ENCODE measurements around the gene RABGEF1. TPM values are rescaled to one million over a fixed set of nuclear protein-coding genes. Genes with fewer than 3 reads are reported as not detected.

Gene RABGEF1
- total RNA-seq: 10 to 100 TPM; 30.0 to 31.3 TPM

DNA sequence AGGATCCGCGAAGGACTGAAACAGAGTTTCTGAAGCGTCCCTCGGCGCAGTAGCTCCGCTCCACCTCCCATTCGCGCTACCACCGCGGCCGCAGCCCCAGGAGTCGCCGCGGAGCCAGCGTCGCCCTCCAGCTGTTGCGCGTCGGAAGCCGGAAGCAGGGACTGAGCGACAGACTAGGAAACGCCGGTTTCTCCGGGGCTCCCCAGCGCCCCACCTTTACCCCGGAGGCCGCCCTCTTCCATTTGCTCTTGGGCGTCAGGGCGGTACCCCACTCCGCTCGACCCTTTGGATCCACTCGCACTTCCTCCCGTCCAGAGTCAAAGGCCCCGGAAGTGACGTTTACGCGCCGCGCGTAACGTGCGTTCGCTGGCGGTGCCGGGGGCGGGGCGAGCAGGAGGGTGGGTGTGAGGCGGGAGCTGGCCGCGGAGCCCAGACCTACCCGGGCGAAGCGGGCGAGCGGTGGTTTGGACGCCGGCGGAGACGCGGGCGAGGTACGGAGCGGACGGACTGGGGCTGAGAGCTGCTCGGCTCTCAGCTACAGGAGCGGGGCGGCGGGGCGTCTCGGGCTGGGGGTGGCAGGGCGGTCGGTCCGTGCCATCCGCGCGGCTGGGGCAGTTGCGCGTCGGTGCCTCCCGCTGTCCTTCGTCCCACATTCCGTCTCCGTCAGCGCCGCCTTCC is at the start of gene RABGEF1:
RABGEF1 (plus strand) TSS at position 432 of the 678 bp plus-strand sequence. CDS start 31,167 bp downstream, outside the sequence.

Small RNAs within 50 kb of the gene (small RNA-seq; reads per million reads assigned to genes)
- 0 reads per million in 2 donors for gene AC027644.2

Other genes with a start within 250 kb of the RABGEF1 start
- gene KCTD7, start 111.9 kb upstream of the RABGEF1 start, total RNA-seq: 10 to 100 TPM; 13.3 to 15.5 TPM
- gene TMEM248, start 180.5 kb downstream of the RABGEF1 start, total RNA-seq: 100 to 1,000 TPM; 120 to 131 TPM